SK-N-SH treated with all-trans-retinoic acid at 6 μM for 48 hours (cell line): Measurements from ENCODE around the gene SPACA6.

Experiments
- ATAC-seq: fragments of 200-7000 bp; cut with Tn5 transposase; 3 replicates; pipeline ENCODE4 v1.9.1; 2020; ENCODE audit warnings: mild to moderate bottlenecking, moderate library complexity
- ARNTL ChIP-seq: fragments of 450-650 bp; formaldehyde crosslinking; IDR thresholded peaks from 2 replicates; pipeline ENCODE4 v1.5.0; 2020; ENCODE audit warnings: low read depth, mild to moderate bottlenecking, moderate library complexity, borderline replicate concordance
- BACH2 ChIP-seq: fragments of 250-450 bp; sonication (Bioruptor Pico); IDR thresholded peaks from 2 replicates; pipeline ENCODE4 v1.9.0; 2021; ENCODE audit warnings: mild to moderate bottlenecking, borderline replicate concordance
- CREB5 ChIP-seq: fragments of 250-450 bp; sonication (Bioruptor Pico); IDR thresholded peaks from 2 replicates; pipeline ENCODE4 v1.5.1; 2020; ENCODE audit warnings: low read depth, mild to moderate bottlenecking, moderate library complexity
- ESRRG ChIP-seq: fragments of 250-450 bp; sonication (Bioruptor Pico); IDR thresholded peaks from 2 replicates; pipeline ENCODE4 v1.6.1; 2021; ENCODE audit warnings: mild to moderate bottlenecking
- GLIS3 ChIP-seq: fragments of 250-450 bp; sonication (Bioruptor Pico); IDR thresholded peaks from 2 replicates; pipeline ENCODE4 v1.5.0; 2020; ENCODE audit warnings: mild to moderate bottlenecking, moderate library complexity
- OSR1 ChIP-seq: fragments of 250-450 bp; sonication (Bioruptor Pico); IDR thresholded peaks from 2 replicates; pipeline ENCODE4 v1.8.0; 2022; ENCODE audit warnings: moderate library complexity, mild to moderate bottlenecking, inconsistent platforms
- POU6F1 ChIP-seq: fragments of 250-450 bp; sonication (Bioruptor Pico); IDR thresholded peaks from 2 replicates; pipeline ENCODE4 v1.8.0; 2021; ENCODE audit warnings: low read depth, mild to moderate bottlenecking, moderate library complexity, borderline replicate concordance
- PPARA ChIP-seq: fragments of 250-450 bp; sonication (Bioruptor Pico); IDR thresholded peaks from 2 replicates; pipeline ENCODE4 v1.5.0; 2020; ENCODE audit warnings: mild to moderate bottlenecking, borderline replicate concordance
- RARB ChIP-seq: fragments of 250-450 bp; sonication (Bioruptor Pico); IDR thresholded peaks from 2 replicates; pipeline ENCODE4 v1.8.0; 2021; ENCODE audit warnings: mild to moderate bottlenecking, moderate library complexity
- SNAI2 ChIP-seq: fragments of 250-450 bp; sonication (Bioruptor Pico); IDR thresholded peaks from 2 replicates; pipeline ENCODE4 v1.5.0; 2020; ENCODE audit warnings: mild to moderate bottlenecking, moderate library complexity
- TCF4 ChIP-seq: fragments of 250-450 bp; sonication (Bioruptor Pico); IDR thresholded peaks from 2 replicates; pipeline ENCODE4 v1.8.0; 2021; ENCODE audit warnings: mild to moderate bottlenecking, moderate library complexity, borderline replicate concordance
- TOX ChIP-seq: fragments of 250-450 bp; sonication (Bioruptor Pico); IDR thresholded peaks from 2 replicates; pipeline ENCODE4 v1.8.0; 2021; ENCODE audit warnings: mild to moderate bottlenecking, moderate library complexity, borderline replicate concordance
- TSHZ2 ChIP-seq: fragments of 250-450 bp; sonication (Bioruptor Pico); IDR thresholded peaks from 2 replicates; pipeline ENCODE4 v1.5.0; 2020; ENCODE audit warnings: mild to moderate bottlenecking, moderate library complexity
- ZC3H10 ChIP-seq: fragments of 250-450 bp; sonication (Bioruptor Pico); IDR thresholded peaks from 2 replicates; pipeline ENCODE4 v1.5.1; 2021; ENCODE audit warnings: mild to moderate bottlenecking, moderate library complexity
- ZFP3 ChIP-seq: fragments of 250-450 bp; sonication (Bioruptor Pico); IDR thresholded peaks from 2 replicates; pipeline ENCODE4 v1.5.0; 2020; ENCODE audit warnings: mild to moderate bottlenecking, moderate library complexity
- ZNF565 ChIP-seq: fragments of 450-650 bp; formaldehyde crosslinking; conservative IDR thresholded peaks from 2 replicates; pipeline ENCODE4 v1.5.0; 2020; ENCODE audit warnings: low read depth, mild to moderate bottlenecking, moderate library complexity
- ZNF70 ChIP-seq: fragments of 450-650 bp; formaldehyde crosslinking; IDR thresholded peaks from 2 replicates; pipeline ENCODE4 v1.5.0; 2020; ENCODE audit warnings: mild to moderate bottlenecking, moderate library complexity
- ZNF8 ChIP-seq: fragments of 450-650 bp; formaldehyde crosslinking; IDR thresholded peaks from 2 replicates; pipeline ENCODE4 v1.5.0; 2020; ENCODE audit warnings: mild to moderate bottlenecking, moderate library complexity
- TF ChIP-seq, protein P1 (sequence below): fragments of 250-450 bp; sonication (Bioruptor Pico); IDR thresholded peaks from 2 replicates; pipeline ENCODE4 v1.5.1; 2021; ENCODE audit warnings: mild to moderate bottlenecking, moderate library complexity

Gene SPACA6

GRCh38 chr19:51709575-51709974 lies 16.4 kb downstream of the SPACA6 start:
- peak; percentile 13 for ATAC-seq
- TF ChIP-seq POU6F1 (CRISPR knock-in tag) (no peak), TCF4 (CRISPR knock-in tag) (no peak), TSHZ2 (CRISPR knock-in tag) (no peak), BACH2 (CRISPR knock-in tag) (no peak), PPARA (CRISPR knock-in tag) (no peak), ARNTL (no peak), RARB (CRISPR knock-in tag) (no peak), GLIS3 (CRISPR knock-in tag) (no peak), TOX (CRISPR knock-in tag) (no peak), ZNF70 (CRISPR knock-in tag) (no peak)
- TF ChIP-seq, protein P1, sequence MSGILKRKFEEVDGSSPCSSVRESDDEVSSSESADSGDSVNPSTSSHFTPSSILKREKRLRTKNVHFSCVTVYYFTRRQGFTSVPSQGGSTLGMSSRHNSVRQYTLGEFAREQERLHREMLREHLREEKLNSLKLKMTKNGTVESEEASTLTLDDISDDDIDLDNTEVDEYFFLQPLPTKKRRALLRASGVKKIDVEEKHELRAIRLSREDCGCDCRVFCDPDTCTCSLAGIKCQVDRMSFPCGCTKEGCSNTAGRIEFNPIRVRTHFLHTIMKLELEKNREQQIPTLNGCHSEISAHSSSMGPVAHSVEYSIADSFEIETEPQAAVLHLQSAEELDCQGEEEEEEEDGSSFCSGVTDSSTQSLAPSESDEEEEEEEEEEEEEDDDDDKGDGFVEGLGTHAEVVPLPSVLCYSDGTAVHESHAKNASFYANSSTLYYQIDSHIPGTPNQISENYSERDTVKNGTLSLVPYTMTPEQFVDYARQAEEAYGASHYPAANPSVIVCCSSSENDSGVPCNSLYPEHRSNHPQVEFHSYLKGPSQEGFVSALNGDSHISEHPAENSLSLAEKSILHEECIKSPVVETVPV (CRISPR knock-in tag): no peak

DNA sequence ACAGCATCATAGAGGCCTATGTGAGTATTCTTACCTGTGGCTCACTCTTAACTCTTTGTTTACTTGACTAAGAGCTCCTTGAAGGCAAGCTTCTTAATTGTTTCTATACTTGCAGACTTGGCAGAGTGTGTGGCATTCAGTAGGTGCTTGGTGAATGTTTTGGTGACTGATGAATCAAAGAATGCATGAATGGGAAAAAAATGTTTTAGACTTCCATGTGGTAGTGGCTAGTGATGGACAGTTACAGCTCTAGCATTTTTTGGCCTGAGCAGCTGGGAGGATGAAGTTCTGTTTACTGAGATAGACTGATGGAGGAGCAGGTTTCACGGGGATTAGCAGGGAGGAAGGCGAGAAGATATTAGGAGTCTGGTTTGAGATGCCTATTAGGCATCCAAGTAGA lies 17.0 kb downstream of the SPACA6 start:
- no peak; the same call in 1 of the 3 replicates for ATAC-seq
- no peak for TF ChIP-seq BACH2 (CRISPR knock-in tag)
- TF ChIP-seq OSR1 (CRISPR knock-in tag): no peak
- TF ChIP-seq CREB5 (CRISPR knock-in tag): no peak
- no peak for TF ChIP-seq ZNF8 (CRISPR knock-in tag)
- no peak for TF ChIP-seq RARB (CRISPR knock-in tag)
- no peak for TF ChIP-seq ARNTL
- TF ChIP-seq PPARA (CRISPR knock-in tag): no peak
- no peak for TF ChIP-seq ZNF70 (CRISPR knock-in tag)
- no peak for TF ChIP-seq ZC3H10
- TF ChIP-seq ZFP3 (CRISPR knock-in tag): no peak
- no peak for TF ChIP-seq POU6F1 (CRISPR knock-in tag)
- no peak for TF ChIP-seq TCF4 (CRISPR knock-in tag)
- no peak for TF ChIP-seq TOX (CRISPR knock-in tag)
- no peak for TF ChIP-seq GLIS3 (CRISPR knock-in tag)
- TF ChIP-seq, protein P1 (CRISPR knock-in tag): no peak
- TF ChIP-seq SNAI2: no peak

DNA sequence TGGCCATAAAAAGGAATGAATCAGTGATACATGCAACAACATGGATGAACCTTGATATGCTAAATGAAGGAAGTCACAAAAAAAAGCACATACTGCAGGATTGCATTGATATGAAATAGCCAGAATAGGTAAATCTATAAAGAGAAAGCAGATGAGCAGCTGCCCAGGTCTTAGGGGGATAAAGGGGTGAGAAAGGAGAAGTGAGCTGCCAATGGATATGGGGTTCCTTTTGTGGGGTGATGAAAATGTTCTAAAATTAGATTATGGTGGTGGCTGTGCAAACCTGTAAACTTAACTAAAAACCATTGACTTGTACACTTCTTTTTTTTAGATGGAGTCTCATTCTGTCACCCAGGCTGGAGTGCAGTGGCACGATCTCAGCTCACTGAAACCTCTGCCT lies 18.6 kb downstream of the SPACA6 start:
- ATAC-seq: no peak
- TF ChIP-seq POU6F1 (CRISPR knock-in tag) (no peak), TSHZ2 (CRISPR knock-in tag) (no peak), BACH2 (CRISPR knock-in tag) (no peak), ARNTL (no peak), ZNF8 (CRISPR knock-in tag) (no peak), ZNF565 (CRISPR knock-in tag) (no peak), ESRRG (CRISPR knock-in tag) (no peak), CREB5 (CRISPR knock-in tag) (no peak), ZFP3 (CRISPR knock-in tag) (no peak), ZC3H10 (no peak)
